ENCODE results near the gene SPAG9. TPM values are rescaled to one million over a fixed set of nuclear protein-coding genes. Genes with fewer than 3 reads are reported as not detected.

SPAG9 gene
- total and polyA plus RNA-seq, 10 donors: 10.7 to 94.6 (median 78.3) TPM

GRCh38 chr17:50957600-50958575 is 162.8 kb downstream of the SPAG9 start:
- peak overlapping the region in 2 of 8 donors; percentile 69 to 71 for H3K27ac ChIP-seq
- 85 to 90% (median 89%) methylated on average over 15 of the region's 15 CpGs for WGBS, 5 donors

GRCh38 chr17:50956750-50957523 is 163.7 kb downstream of the SPAG9 start:
- intact Hi-C loops (cut with DNase I; ENCODE audit: low total_unique reads): loop anchor here (5.0 kb wide), 1 partner anchor 105 kb away; no protein-coding TSS in a partner anchor
- no peak overlapping the region for H3K4me3 ChIP-seq
- H3K4me1 ChIP-seq: peaks cover 12 to 44% (median 26%) of the 10 kb centered on the region in 6 donors
- 39 to 48% (median 43%) methylated on average over 10 to 13 of the region's 13 CpGs for WGBS, 5 donors
- no peaks in the 10 kb centered on the region for H3K9me3 ChIP-seq
- TF ChIP-seq POLR2AphosphoS5 (IDR thresholded peaks at IDR 0.05): peak in 1 of 3 donors; percentile 45
- TF ChIP-seq CTCF (IDR thresholded peaks at IDR 0.05 in 8 of 11, conservative IDR thresholded peaks at IDR 0.05 in 3 of 11): peak; percentile 55 to 88 (median 77)
- no peak for TF ChIP-seq POLR2A (IDR thresholded peaks at IDR 0.05)
- H3K36me3 ChIP-seq: peaks cover 0 to 35% (median 0%) of the 10 kb centered on the region in 6 donors
- no peaks in the 10 kb centered on the region for H3K27me3 ChIP-seq (replicated peaks in 1 of 7)
- H3K27ac ChIP-seq: peak overlapping the region in 5 of 8 donors; percentile 51 to 77 (median 69)
- DNase-seq: peak; percentile 86

More at GRCh38 chr17:50957600-50958575, 162.8 kb downstream of the SPAG9 start:
- Histone ChIP-seq H3K4me1 (peaks cover 12 to 42% (median 25%) of the 10 kb centered on the region in 6 donors), H3K4me3 (no peak overlapping the region), H3K36me3 (peaks cover 0 to 40% (median 0%) of the 10 kb centered on the region in 6 donors), H3K9me3 (no peaks in the 10 kb centered on the region), H3K27me3 (replicated peaks in 1 of 7) (no peaks in the 10 kb centered on the region)
- no peak for DNase-seq
- intact Hi-C loops (cut with DNase I; ENCODE audit: low total_unique reads): loop anchor here (5.0 kb wide), 1 partner anchor 106 kb away; no protein-coding TSS in a partner anchor
- TF ChIP-seq POLR2AphosphoS5 (IDR thresholded peaks at IDR 0.05): no peak
- TF ChIP-seq CTCF (IDR thresholded peaks at IDR 0.05 in 8 of 11, conservative IDR thresholded peaks at IDR 0.05 in 3 of 11): no peak
- no peak for TF ChIP-seq POLR2A (IDR thresholded peaks at IDR 0.05)

GRCh38 chr17:50956409-50956749 is 164.3 kb downstream of the SPAG9 start:
- intact Hi-C loops (cut with DNase I; ENCODE audit: low total_unique reads): loop anchor here (5.0 kb wide), 1 partner anchor 104 kb away; no protein-coding TSS in a partner anchor
- TF ChIP-seq POLR2AphosphoS5 (IDR thresholded peaks at IDR 0.05) (no peak), CTCF (IDR thresholded peaks at IDR 0.05 in 8 of 11, conservative IDR thresholded peaks at IDR 0.05 in 3 of 11) (no peak), POLR2A (IDR thresholded peaks at IDR 0.05) (no peak)
- Histone ChIP-seq H3K27ac (peak overlapping the region in 7 of 8 donors; percentile 32 to 77 (median 69)), H3K9me3 (no peaks in the 10 kb centered on the region), H3K27me3 (replicated peaks in 1 of 7) (no peaks in the 10 kb centered on the region), H3K36me3 (peaks cover 0 to 30% (median 0%) of the 10 kb centered on the region in 6 donors), H3K4me3 (no peak overlapping the region), H3K4me1 (peaks cover 12 to 48% (median 27%) of the 10 kb centered on the region in 6 donors)
- 82 to 95% (median 87%) methylated on average over 4 of the region's 4 CpGs for WGBS, 5 donors
- no peak for DNase-seq
